H9 (cell line): ENCODE data around the gene SIPA1. TPM values are rescaled to one million over a fixed set of nuclear protein-coding genes. Genes with fewer than 3 reads are reported as not detected.
"Not testable (repeated sequence)": the region's sequence is repeated elsewhere in the genome, so short reads cannot be mapped to it uniquely, and the experiment has no call there.

Source experiments
- DNase-seq: peaks from one replicate; pipeline ENCODE4 v3.0.0-alpha.2; 2017
- H2AFZ ChIP-seq: one replicate; pipeline ENCODE4 v1.6.1; 2013; ENCODE audit warnings: mild to moderate bottlenecking, low read length, control low read depth, moderate library complexity
- H2AK5ac ChIP-seq: 2 replicates; pipeline ENCODE4 v1.6.1; 2013; ENCODE audit warnings: low read length, control low read depth, mixed read lengths; ENCODE audit not compliant: insufficient read length
- H2BK120ac ChIP-seq: one replicate; pipeline ENCODE4 v1.6.1; 2013; ENCODE audit warnings: low read depth, mild to moderate bottlenecking, low read length, control low read depth, inconsistent platforms; ENCODE audit not compliant: poor library complexity, severe bottlenecking
- H2BK12ac ChIP-seq: 2 replicates; pipeline ENCODE4 v1.6.1; 2013; ENCODE audit warnings: low read length, control low read depth, mixed read lengths, low read depth; ENCODE audit not compliant: insufficient read length
- H2BK15ac ChIP-seq: 2 replicates; pipeline ENCODE4 v1.6.1; 2013; ENCODE audit warnings: low read depth, low read length, control low read depth
- H2BK20ac ChIP-seq: one replicate; pipeline ENCODE4 v1.6.1; 2013; ENCODE audit warnings: low read depth, mild to moderate bottlenecking, low read length, control low read depth, inconsistent platforms; ENCODE audit not compliant: poor library complexity, severe bottlenecking
- H2BK5ac ChIP-seq: 2 replicates; pipeline ENCODE4 v1.6.1; 2013; ENCODE audit warnings: low read length, control low read depth, mixed read lengths; ENCODE audit not compliant: insufficient read length
- H3K14ac ChIP-seq: 2 replicates; pipeline ENCODE4 v1.6.1; 2013; ENCODE audit warnings: low read length, control low read depth; ENCODE audit not compliant: insufficient read depth
- H3K18ac ChIP-seq: 2 replicates; pipeline ENCODE4 v1.6.1; 2013; ENCODE audit warnings: low read depth, mild to moderate bottlenecking, mixed read lengths, low read length, control low read depth; ENCODE audit not compliant: insufficient read length
- H3K23ac ChIP-seq: 2 replicates; pipeline ENCODE4 v1.6.1; 2013; ENCODE audit warnings: low read length, control low read depth, mixed read lengths, low read depth; ENCODE audit not compliant: insufficient read length
- H3K23me2 ChIP-seq: 2 replicates; pipeline ENCODE4 v1.6.1; 2013; ENCODE audit warnings: low read depth, mild to moderate bottlenecking, mixed read lengths, low read length, control low read depth; ENCODE audit not compliant: insufficient read length, poor library complexity, severe bottlenecking
- H3K27ac ChIP-seq: 2 replicates; pipeline ENCODE4 v1.5.1; 2013; ENCODE audit warnings: low read length, control low read depth, mixed read lengths, low read depth; ENCODE audit not compliant: insufficient read length
- H3K27me3 ChIP-seq: 2 replicates; pipeline ENCODE4 v1.6.1; 2013; ENCODE audit warnings: low read length, control low read depth, inconsistent platforms; ENCODE audit not compliant: insufficient read depth
- H3K4ac ChIP-seq: 2 replicates; pipeline ENCODE4 v1.6.1; 2013; ENCODE audit warnings: low read depth, mild to moderate bottlenecking, control low read depth, inconsistent platforms, low read length, moderate library complexity
- H3K4me1 ChIP-seq: 2 replicates; pipeline ENCODE4 v1.6.1; 2013; ENCODE audit warnings: low read length, control low read depth, inconsistent platforms; ENCODE audit not compliant: insufficient read depth
- H3K4me2 ChIP-seq: 2 replicates; pipeline ENCODE4 v1.6.1; 2013; ENCODE audit warnings: low read length, control low read depth, mixed read lengths; ENCODE audit not compliant: insufficient read length, insufficient read depth
- H3K56ac ChIP-seq: 2 replicates; pipeline ENCODE4 v1.6.1; 2013; ENCODE audit warnings: low read depth, mild to moderate bottlenecking, mixed read lengths, low read length, control low read depth; ENCODE audit not compliant: insufficient read length
- H3K79me1 ChIP-seq: 2 replicates; pipeline ENCODE4 v1.6.1; 2013; ENCODE audit warnings: low read depth, mild to moderate bottlenecking, moderate library complexity, low read length, control low read depth, inconsistent platforms; ENCODE audit not compliant: insufficient read depth, poor library complexity, severe bottlenecking
- H3K79me2 ChIP-seq: 2 replicates; pipeline ENCODE4 v1.6.1; 2013; ENCODE audit warnings: low read length, control low read depth, inconsistent platforms; ENCODE audit not compliant: insufficient read depth
- H3K9ac ChIP-seq: 2 replicates; pipeline ENCODE4 v1.6.1; 2013; ENCODE audit warnings: low read length, control low read depth, mixed read lengths; ENCODE audit not compliant: insufficient read length; ENCODE audit errors: extremely low read depth
- H3K9me3 ChIP-seq: one replicate; pipeline ENCODE4 v1.6.1; 2013; ENCODE audit warnings: low read depth, low read length, inconsistent platforms; ENCODE audit not compliant: control insufficient read depth
- H3T11ph ChIP-seq: one replicate; pipeline ENCODE4 v1.6.1; 2013; ENCODE audit warnings: mild to moderate bottlenecking, low read length, control low read depth, inconsistent platforms
- H4K20me1 ChIP-seq: one replicate; pipeline ENCODE4 v1.6.1; 2013; ENCODE audit not compliant: control insufficient read depth, insufficient read length, insufficient read depth
- H4K5ac ChIP-seq: 2 replicates; pipeline ENCODE4 v1.6.1; 2013; ENCODE audit warnings: low read depth, mild to moderate bottlenecking, mixed read lengths, low read length, control low read depth; ENCODE audit not compliant: insufficient read length
- H4K8ac ChIP-seq: replicated peaks from 2 replicates; pipeline ENCODE4 v1.6.1; 2013; ENCODE audit warnings: low read length, control low read depth, mixed read lengths, low read depth; ENCODE audit not compliant: insufficient read length
- H4K91ac ChIP-seq: 2 replicates; pipeline ENCODE4 v1.6.1; 2013; ENCODE audit warnings: low read depth, mild to moderate bottlenecking, moderate library complexity, mixed read lengths, low read length, control low read depth; ENCODE audit not compliant: insufficient read length
- H3K27ac Mint-ChIP-seq, 3 experiments: 2 replicates in 2 of 3; 3 replicates in 1 of 3; pipeline ENCODE4 v1.8.0; 2020 to 2021; ENCODE audit warnings: mixed read lengths in 3 of 3, mild to moderate bottlenecking in 1 of 3, moderate library complexity in 1 of 3
- H3K27me3 Mint-ChIP-seq: 2 replicates; pipeline ENCODE4 v1.8.0; 2021; ENCODE audit warnings: low read depth, mild to moderate bottlenecking, moderate library complexity, mixed read lengths
- H3K36me3 Mint-ChIP-seq, 3 experiments: 2 replicates in 2 of 3; 3 replicates in 1 of 3; pipeline ENCODE4 v1.8.0; 2020 to 2021; ENCODE audit warnings: low read depth in 3 of 3, mixed read lengths in 3 of 3; ENCODE audit not compliant: insufficient read depth in 1 of 3
- H3K4me1 Mint-ChIP-seq, 2 experiments: 2 replicates each; pipeline ENCODE4 v1.8.0; 2020; ENCODE audit warnings: mixed read lengths in 2 of 2
- H3K4me3 Mint-ChIP-seq, 2 experiments: 2 replicates in 1 of 2; 3 replicates in 1 of 2; pipeline ENCODE4 v1.8.0; 2020 to 2021; ENCODE audit warnings: mild to moderate bottlenecking in 2 of 2, mixed read lengths in 2 of 2, moderate library complexity in 1 of 2
- H3K9me3 Mint-ChIP-seq, 2 experiments: 2 replicates in 1 of 2; 3 replicates in 1 of 2; pipeline ENCODE4 v1.8.0; 2020; ENCODE audit warnings: mild to moderate bottlenecking in 2 of 2, mixed read lengths in 2 of 2, moderate library complexity in 1 of 2
- WGBS: extraction: QIAGEN DNeasy Blood & Tissue Kit; methylation state at CpG from one replicate; pipeline ENCODE4 v1.1.7; 2013; ENCODE audit warnings: missing lambda C conversion rate, low lambda C conversion rate, mixed read lengths; ENCODE audit not compliant: insufficient read length; ENCODE audit errors: extremely low coverage; 5-methylcytosine and 5-hydroxymethylcytosine counted together
- total RNA-seq: library from RNA; stranded (reverse); gene quantifications from 2 replicates; pipeline ENCODE4 v1.2.1, GENCODE V29; 2021
- TF ChIP-seq, protein P1 (sequence below): fragments of 200-600 bp; sonication (generic); conservative IDR thresholded peaks from 3 replicates; pipeline ENCODE4 v1.8.0; 2021; ENCODE audit warnings: antibody characterized with exemption, mild to moderate bottlenecking

The SIPA1 gene
- total RNA-seq, 1 experiment from 2014 or later: 32.0 TPM

DNA sequence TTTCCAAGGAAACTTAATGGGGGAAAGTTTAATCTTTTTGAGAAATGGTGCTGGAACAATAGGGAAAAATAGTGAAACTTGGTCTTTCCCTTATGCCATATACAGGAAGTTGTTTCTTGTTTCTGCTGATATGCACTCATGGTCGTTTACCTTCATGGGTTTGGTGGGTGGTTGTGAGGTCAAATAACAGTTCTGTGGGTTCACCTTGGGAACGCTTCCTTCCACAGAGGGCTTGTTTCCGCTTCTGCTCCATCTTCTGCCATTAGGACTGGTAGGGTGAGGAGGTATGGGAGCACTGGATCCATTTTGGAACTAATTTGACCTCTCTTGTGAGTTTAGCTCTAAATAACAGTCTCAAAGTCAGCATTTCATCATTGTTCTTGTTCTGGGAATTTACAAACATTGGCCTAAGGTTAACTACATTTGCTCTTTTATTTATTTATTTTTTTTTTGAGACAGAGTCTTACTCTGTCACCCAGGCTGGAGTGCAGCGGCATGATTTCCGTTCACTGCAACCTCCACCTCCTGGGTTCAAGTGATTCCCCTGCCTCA is 42.4 kb downstream of the SIPA1 start:
- Histone ChIP-seq H4K20me1 (no peaks in the 10 kb centered on the region), H4K91ac (no peak overlapping the region), H2AFZ (no peak overlapping the region), H3K79me1 (no peaks in the 10 kb centered on the region), H3K4ac (no peak overlapping the region), H3K9ac (no peak overlapping the region), H2BK20ac (no peak overlapping the region), H3K4me1 (no peaks in the 10 kb centered on the region), H3K14ac (no peak overlapping the region), H3T11ph (no peak overlapping the region), H3K23me2 (no peaks in the 10 kb centered on the region), H3K56ac (no peak overlapping the region), H2BK12ac (no peak overlapping the region), H3K9me3 (no peaks in the 10 kb centered on the region), H3K23ac (no peak overlapping the region), H2BK15ac (no peak overlapping the region), H3K27me3 (no peaks in the 10 kb centered on the region), H4K5ac (no peak overlapping the region), H4K8ac (no peak overlapping the region), H3K18ac (no peak overlapping the region), H2AK5ac (no peak overlapping the region), H3K27ac (no peak overlapping the region), H3K79me2 (no peaks in the 10 kb centered on the region), H2BK120ac (no peak overlapping the region), H3K4me2 (no peak overlapping the region), H2BK5ac (no peak overlapping the region)
- H3K9me3 Mint-ChIP-seq: no peaks in the 10 kb centered on the region
- H3K4me1 Mint-ChIP-seq: no peaks in the 10 kb centered on the region
- no peaks in the 10 kb centered on the region for H3K36me3 Mint-ChIP-seq
- no peak for DNase-seq
- H3K27me3 Mint-ChIP-seq: peaks cover 26% of the 10 kb centered on the region
- no CpG with 5 or more reads among the region's 5 CpGs for WGBS
- TF ChIP-seq, protein P1, sequence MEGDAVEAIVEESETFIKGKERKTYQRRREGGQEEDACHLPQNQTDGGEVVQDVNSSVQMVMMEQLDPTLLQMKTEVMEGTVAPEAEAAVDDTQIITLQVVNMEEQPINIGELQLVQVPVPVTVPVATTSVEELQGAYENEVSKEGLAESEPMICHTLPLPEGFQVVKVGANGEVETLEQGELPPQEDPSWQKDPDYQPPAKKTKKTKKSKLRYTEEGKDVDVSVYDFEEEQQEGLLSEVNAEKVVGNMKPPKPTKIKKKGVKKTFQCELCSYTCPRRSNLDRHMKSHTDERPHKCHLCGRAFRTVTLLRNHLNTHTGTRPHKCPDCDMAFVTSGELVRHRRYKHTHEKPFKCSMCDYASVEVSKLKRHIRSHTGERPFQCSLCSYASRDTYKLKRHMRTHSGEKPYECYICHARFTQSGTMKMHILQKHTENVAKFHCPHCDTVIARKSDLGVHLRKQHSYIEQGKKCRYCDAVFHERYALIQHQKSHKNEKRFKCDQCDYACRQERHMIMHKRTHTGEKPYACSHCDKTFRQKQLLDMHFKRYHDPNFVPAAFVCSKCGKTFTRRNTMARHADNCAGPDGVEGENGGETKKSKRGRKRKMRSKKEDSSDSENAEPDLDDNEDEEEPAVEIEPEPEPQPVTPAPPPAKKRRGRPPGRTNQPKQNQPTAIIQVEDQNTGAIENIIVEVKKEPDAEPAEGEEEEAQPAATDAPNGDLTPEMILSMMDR: no peak
- H3K27ac Mint-ChIP-seq: no peak overlapping the region
- H3K4me3 Mint-ChIP-seq: no peak overlapping the region

DNA sequence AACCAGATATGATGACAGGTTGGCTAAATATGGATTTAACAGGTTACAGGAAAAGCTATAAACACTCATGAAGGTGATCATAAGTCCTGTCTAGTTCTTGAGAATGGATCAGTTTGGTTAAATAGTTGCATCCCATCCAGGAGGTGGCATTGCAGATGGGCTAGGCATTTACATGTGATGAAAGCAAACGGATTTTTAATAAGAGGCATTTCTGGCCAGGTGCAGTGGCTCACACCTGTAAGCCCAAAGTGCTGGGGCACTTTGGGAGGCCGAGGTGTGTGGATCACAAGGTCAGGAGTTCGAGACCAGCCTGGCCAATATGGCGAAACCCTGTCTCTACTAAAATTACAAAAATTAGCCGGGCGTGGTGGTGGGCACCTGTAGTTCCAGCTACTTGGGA is 45.6 kb downstream of the SIPA1 start:
- H3K27ac Mint-ChIP-seq: not testable (repeated sequence)

More for the DNA sequence above, 45.6 kb downstream of the SIPA1 start:
- H3K4me1 Mint-ChIP-seq, H4K91ac ChIP-seq, H4K8ac ChIP-seq, H2BK120ac ChIP-seq, H2BK5ac ChIP-seq, H3K4me3 Mint-ChIP-seq, H3K79me1 ChIP-seq, H3K18ac ChIP-seq, H3K23me2 ChIP-seq, H2AFZ ChIP-seq, H3K36me3 Mint-ChIP-seq, H3K23ac ChIP-seq, H2BK20ac ChIP-seq, H2BK15ac ChIP-seq, H3K27ac ChIP-seq, H2BK12ac ChIP-seq, H3K9me3 Mint-ChIP-seq, H3K4me2 ChIP-seq, H3K4ac ChIP-seq, H3K9me3 ChIP-seq, H3K27me3 ChIP-seq, H2AK5ac ChIP-seq, H4K20me1 ChIP-seq, H3K9ac ChIP-seq, H3K56ac ChIP-seq, H3K14ac ChIP-seq, DNase-seq, H3K4me1 ChIP-seq, H3T11ph ChIP-seq, H3K79me2 ChIP-seq, H4K5ac ChIP-seq: not testable (repeated sequence)
- WGBS: no CpG with 5 or more reads among the region's 6 CpGs
- H3K27me3 Mint-ChIP-seq: peaks cover 22% of the 10 kb centered on the region
